ENCODE measurements around the gene TWIST2.

TWIST2 gene

GRCh38 chr2:238874330-238875050 lies 26.6 kb downstream of the TWIST2 start:
- DNase-seq (no peak), ATAC-seq (replicated peaks) (no peak)
- Mint-ChIP-seq H3K4me1 (ENCODE audit: low read depth in 2 of 2) (no peaks in the 10 kb centered on the region), H3K27me3 (peaks cover 43 to 52% of the 10 kb centered on the region in 2 donors), H3K9me3 (peaks cover 0 to 2% of the 10 kb centered on the region in 2 donors), H3K27ac (no peak overlapping the region), H3K36me3 (ENCODE audit: insufficient read depth) (peaks cover 5% of the 10 kb centered on the region), H3K4me3 (no peak overlapping the region)

- Mint-ChIP-seq H3K27me3 (peaks cover 45 to 58% of the 10 kb centered on the region in 2 donors), H3K4me1 (ENCODE audit: low read depth in 2 of 2) (no peaks in the 10 kb centered on the region), H3K9me3 (no peaks in the 10 kb centered on the region), H3K27ac (no peak overlapping the region), H3K4me3 (no peak overlapping the region), H3K36me3 (ENCODE audit: insufficient read depth) (no peaks in the 10 kb centered on the region)
- DNase-seq (no peak), ATAC-seq (replicated peaks) (no peak)
Observed at GRCh38 chr2:238875101-238875470, 27.2 kb downstream of the TWIST2 start.

- peaks cover 45 to 59% of the 10 kb centered on the region in 2 donors for H3K27me3 Mint-ChIP-seq
- ATAC-seq (replicated peaks) (no peak), DNase-seq (no peak)
- no peaks in the 10 kb centered on the region for H3K36me3 Mint-ChIP-seq (ENCODE audit: insufficient read depth)
- H3K27ac Mint-ChIP-seq = no peak overlapping the region
- no peaks in the 10 kb centered on the region for H3K9me3 Mint-ChIP-seq
- no peak overlapping the region for H3K4me3 Mint-ChIP-seq
- no peaks in the 10 kb centered on the region for H3K4me1 Mint-ChIP-seq (ENCODE audit: low read depth in 2 of 2)
Observed at GRCh38 chr2:238875471-238876231, 27.8 kb downstream of the TWIST2 start.

- Mint-ChIP-seq H3K27ac (no peak overlapping the region), H3K27me3 (peaks cover 45 to 59% of the 10 kb centered on the region in 2 donors), H3K36me3 (ENCODE audit: insufficient read depth) (no peaks in the 10 kb centered on the region), H3K4me1 (ENCODE audit: low read depth in 2 of 2) (no peaks in the 10 kb centered on the region), H3K9me3 (no peaks in the 10 kb centered on the region), H3K4me3 (no peak overlapping the region)
- ATAC-seq (replicated peaks) (no peak), DNase-seq (no peak)
Observed at GRCh38 chr2:238876232-238876630, 28.3 kb downstream of the TWIST2 start.

GRCh38 chr2:238878051-238878735 lies 30.3 kb downstream of the TWIST2 start:
- Mint-ChIP-seq H3K36me3 (ENCODE audit: insufficient read depth) (no peaks in the 10 kb centered on the region), H3K4me3 (no peak overlapping the region), H3K4me1 (ENCODE audit: low read depth in 2 of 2) (no peaks in the 10 kb centered on the region), H3K9me3 (no peaks in the 10 kb centered on the region), H3K27ac (no peak overlapping the region), H3K27me3 (peaks cover 59 to 74% of the 10 kb centered on the region in 2 donors)
- ATAC-seq (replicated peaks) (no peak), DNase-seq (no peak)

GRCh38 chr2:238879043-238879442 lies 31.2 kb downstream of the TWIST2 start:
- H3K4me3 Mint-ChIP-seq = no peak overlapping the region
- ATAC-seq (replicated peaks) = no peak
- peaks cover 68 to 72% of the 10 kb centered on the region in 2 donors for H3K27me3 Mint-ChIP-seq
- H3K9me3 Mint-ChIP-seq = no peaks in the 10 kb centered on the region
- no peak for DNase-seq
- no peaks in the 10 kb centered on the region for H3K36me3 Mint-ChIP-seq (ENCODE audit: insufficient read depth)
- H3K4me1 Mint-ChIP-seq (ENCODE audit: low read depth in 2 of 2) = no peaks in the 10 kb centered on the region
- H3K27ac Mint-ChIP-seq = no peak overlapping the region

- H3K27me3 Mint-ChIP-seq = peaks cover 69% of the 10 kb centered on the region in 2 donors
- no peak overlapping the region for H3K27ac Mint-ChIP-seq
- DNase-seq (no peak), ATAC-seq (replicated peaks) (no peak)
- H3K9me3 Mint-ChIP-seq = no peaks in the 10 kb centered on the region
- no peaks in the 10 kb centered on the region for H3K36me3 Mint-ChIP-seq (ENCODE audit: insufficient read depth)
- no peak overlapping the region for H3K4me3 Mint-ChIP-seq
- no peaks in the 10 kb centered on the region for H3K4me1 Mint-ChIP-seq (ENCODE audit: low read depth in 2 of 2)
Observed at GRCh38 chr2:238879621-238880377, 31.9 kb downstream of the TWIST2 start.

GRCh38 chr2:238881353-238882081 lies 33.6 kb downstream of the TWIST2 start:
- H3K4me1 Mint-ChIP-seq (ENCODE audit: low read depth in 2 of 2) = no peaks in the 10 kb centered on the region
- H3K9me3 Mint-ChIP-seq = no peaks in the 10 kb centered on the region
- no peak overlapping the region for H3K4me3 Mint-ChIP-seq
- peak; percentile 26 for ATAC-seq (replicated peaks)
- no peak overlapping the region for H3K27ac Mint-ChIP-seq
- no peak for DNase-seq
- peaks cover 68 to 69% of the 10 kb centered on the region in 2 donors for H3K27me3 Mint-ChIP-seq
- no peaks in the 10 kb centered on the region for H3K36me3 Mint-ChIP-seq (ENCODE audit: insufficient read depth)

- Mint-ChIP-seq H3K27ac (no peak overlapping the region), H3K4me3 (no peak overlapping the region), H3K4me1 (ENCODE audit: low read depth in 2 of 2) (no peaks in the 10 kb centered on the region), H3K27me3 (peaks cover 63 to 72% of the 10 kb centered on the region in 2 donors), H3K36me3 (ENCODE audit: insufficient read depth) (no peaks in the 10 kb centered on the region), H3K9me3 (no peaks in the 10 kb centered on the region)
- ATAC-seq (replicated peaks) = no peak
- no peak for DNase-seq
Observed at GRCh38 chr2:238882082-238882755, 34.3 kb downstream of the TWIST2 start.

GRCh38 chr2:238883421-238883901 lies 35.6 kb downstream of the TWIST2 start:
- Mint-ChIP-seq H3K27me3 (peaks cover 59 to 71% of the 10 kb centered on the region in 2 donors), H3K27ac (no peak overlapping the region), H3K4me3 (no peak overlapping the region), H3K4me1 (ENCODE audit: low read depth in 2 of 2) (no peaks in the 10 kb centered on the region), H3K9me3 (no peaks in the 10 kb centered on the region), H3K36me3 (ENCODE audit: insufficient read depth) (no peaks in the 10 kb centered on the region)
- no peak for ATAC-seq (replicated peaks)
- DNase-seq = no peak

- Mint-ChIP-seq H3K9me3 (no peaks in the 10 kb centered on the region), H3K4me1 (ENCODE audit: low read depth in 2 of 2) (no peaks in the 10 kb centered on the region), H3K27me3 (peaks cover 51 to 69% of the 10 kb centered on the region in 2 donors), H3K27ac (no peak overlapping the region), H3K4me3 (no peak overlapping the region), H3K36me3 (ENCODE audit: insufficient read depth) (no peaks in the 10 kb centered on the region)
- ATAC-seq (replicated peaks) (no peak), DNase-seq (no peak)
Observed at GRCh38 chr2:238884122-238884811, 36.4 kb downstream of the TWIST2 start.
